ENCODE data around the gene TMOD4.

The TMOD4 gene

DNA sequence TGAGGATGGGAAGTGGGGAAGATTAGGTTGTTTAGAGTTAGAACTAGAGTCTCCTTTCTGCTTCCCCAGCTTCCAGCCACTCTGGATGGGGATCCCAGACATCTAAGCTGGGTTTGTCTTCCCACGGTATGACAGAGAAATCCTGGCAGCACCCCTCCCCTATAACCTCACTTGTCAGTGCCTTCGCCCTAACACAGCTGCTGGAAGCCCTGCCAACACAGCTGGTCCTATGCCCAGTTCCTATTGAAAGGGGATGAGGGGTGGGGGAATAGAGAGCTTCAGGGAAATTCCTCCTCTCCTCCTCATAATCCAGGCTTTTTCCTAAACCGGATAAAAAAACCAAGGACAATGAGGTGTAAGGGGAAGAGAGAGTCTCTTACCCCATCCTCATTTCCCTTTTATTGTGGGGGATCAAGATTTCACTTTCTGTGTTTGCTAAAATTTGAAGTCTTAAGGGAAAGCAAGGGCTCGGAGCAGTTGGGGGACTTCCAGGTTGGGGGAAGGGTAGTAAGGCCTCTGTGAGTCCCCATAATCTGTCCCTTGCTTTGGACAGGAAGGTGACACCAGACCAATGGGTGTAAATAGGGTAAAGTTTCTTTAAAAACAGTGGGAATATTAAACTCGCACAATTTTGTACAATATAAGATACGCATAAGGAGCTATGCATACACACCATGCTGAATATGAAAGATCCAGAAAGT, 590 bp downstream of the TMOD4 start:
- DNase-seq: no peak

DNA sequence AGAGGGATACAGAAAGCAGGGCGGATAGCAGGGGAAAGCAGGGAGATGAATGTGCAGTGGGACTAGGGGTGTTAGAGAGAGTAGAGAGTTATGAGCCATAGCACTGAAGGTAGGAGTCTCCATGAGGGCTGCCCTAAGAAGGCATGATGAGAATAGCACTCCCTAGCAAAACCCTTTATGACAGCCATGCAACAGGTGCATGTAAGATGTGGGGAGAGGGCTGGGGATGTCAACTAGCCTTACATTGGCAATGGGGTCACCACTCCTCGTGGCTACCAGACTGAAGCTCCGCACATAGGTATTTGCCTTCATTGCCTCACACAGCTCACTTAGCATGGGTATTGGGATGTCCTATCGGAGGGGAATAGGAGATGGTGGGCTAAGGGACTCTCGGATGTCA, 4.6 kb downstream of the TMOD4 start:
- DNase-seq: no peak

DNA sequence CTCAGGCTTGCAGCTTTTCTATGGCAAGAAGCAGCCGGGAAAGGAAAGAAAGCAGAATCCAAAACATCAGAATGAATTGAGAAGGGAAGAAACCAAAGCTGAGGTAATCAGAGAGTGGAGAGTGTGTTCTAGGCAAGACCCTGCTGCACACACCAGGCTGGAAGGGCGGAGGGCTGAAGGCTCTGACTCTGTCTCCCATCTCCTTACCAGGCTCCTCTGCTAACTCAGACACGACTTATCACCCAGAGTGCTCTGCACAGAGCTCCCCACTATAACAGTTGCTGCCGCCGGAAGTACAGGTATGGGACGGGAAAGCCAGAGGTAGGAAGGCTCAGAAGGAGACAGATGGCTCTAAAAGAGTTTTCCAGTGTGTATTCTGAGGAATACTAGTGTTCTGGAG, 8.7 kb downstream of the TMOD4 start:
- no peak for DNase-seq

DNA sequence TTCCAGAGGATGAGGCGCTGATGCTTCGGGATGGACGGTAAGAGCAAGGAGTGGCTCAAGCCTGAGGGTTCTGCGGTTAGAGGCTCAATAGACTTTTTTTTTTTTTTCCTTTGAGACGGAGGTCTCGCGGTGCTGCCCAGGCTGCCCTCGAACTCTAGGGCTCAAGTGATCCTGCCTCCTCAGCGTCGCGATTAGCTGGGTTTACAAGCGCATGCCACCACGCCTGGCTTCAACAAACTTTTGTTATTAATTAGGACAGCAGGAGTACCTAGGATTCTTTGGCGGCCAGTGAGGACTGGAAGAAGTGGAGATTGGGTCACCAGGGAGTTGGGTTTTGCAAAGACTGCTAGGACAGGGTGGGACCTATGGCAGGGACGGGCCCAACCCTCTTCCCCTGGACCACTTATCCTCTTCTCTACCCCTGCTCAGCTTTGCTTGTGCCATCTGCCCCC, 9.2 kb downstream of the TMOD4 start:
- DNase-seq: peak; percentile 59

DNA sequence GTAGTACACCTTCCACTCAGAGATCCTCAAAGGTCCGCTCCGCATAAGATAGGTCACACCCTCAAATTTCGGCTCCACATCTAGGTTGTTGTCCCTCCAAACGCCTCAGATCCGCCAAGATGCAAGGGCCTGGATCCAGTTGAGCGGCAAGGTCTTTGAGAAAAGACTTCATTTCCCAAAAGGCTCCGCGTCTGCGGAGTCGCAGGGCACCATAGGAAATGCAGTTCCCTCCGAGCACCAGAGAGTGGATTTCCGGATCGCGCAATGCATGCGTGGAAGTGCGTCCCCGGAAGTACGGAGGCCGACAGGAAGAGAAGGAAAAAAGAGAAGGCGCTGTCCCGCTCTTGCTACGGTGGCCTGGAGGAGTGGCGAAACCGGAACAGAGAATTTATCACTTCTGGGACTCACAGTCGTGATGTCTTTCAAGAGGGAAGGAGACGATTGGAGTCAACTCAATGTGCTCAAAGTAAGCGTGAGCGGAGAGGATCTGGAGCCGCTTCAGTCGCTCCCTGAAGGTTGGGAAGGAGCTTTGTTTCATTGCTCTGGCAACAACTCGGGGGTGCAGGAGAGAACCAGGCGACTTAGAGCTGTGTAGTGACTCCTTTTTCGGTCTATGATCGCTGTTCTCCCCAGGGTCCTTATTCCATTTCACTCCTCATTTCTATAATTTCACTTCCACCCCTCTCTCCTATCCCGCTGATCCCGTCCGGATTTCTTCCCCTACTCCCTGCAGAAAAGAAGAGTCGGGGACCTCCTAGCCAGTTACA, 9.9 kb downstream of the TMOD4 start, which contains the start of the genes LYSMD1 and SCNM1:
LYSMD1 (minus strand) TSS at position 165 of the 767 bp plus-strand sequence. CDS start 644 bp downstream, outside the sequence.
SCNM1 (plus strand) TSS at position 407 of the 767 bp plus-strand sequence; CDS start at position 416, 9 bp downstream.
- DNase-seq: peak; percentile 99

DNA sequence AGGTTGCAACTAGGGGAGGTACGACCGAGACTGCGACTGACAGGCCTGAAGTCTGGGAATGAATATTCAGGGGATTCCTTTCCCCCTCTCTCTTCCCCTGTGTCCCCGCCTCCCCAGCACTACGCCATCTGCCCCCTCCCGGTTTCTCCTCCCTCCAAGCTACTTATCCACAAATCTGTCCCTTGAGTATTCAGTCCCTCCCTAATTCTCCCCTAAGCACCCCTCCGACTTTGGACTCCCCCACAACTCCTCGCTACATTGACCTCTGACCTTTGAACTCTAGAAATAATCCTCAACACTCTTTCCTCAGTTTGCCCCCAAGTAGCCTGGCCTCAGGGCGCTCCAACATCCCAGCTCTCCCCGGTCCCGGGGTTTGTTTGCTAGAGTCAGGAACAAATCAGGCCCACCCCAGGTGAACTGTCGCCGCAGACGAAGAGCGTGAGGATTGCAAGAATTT, 10.5 kb downstream of the TMOD4 start:
- peak; percentile 18 for DNase-seq

DNA sequence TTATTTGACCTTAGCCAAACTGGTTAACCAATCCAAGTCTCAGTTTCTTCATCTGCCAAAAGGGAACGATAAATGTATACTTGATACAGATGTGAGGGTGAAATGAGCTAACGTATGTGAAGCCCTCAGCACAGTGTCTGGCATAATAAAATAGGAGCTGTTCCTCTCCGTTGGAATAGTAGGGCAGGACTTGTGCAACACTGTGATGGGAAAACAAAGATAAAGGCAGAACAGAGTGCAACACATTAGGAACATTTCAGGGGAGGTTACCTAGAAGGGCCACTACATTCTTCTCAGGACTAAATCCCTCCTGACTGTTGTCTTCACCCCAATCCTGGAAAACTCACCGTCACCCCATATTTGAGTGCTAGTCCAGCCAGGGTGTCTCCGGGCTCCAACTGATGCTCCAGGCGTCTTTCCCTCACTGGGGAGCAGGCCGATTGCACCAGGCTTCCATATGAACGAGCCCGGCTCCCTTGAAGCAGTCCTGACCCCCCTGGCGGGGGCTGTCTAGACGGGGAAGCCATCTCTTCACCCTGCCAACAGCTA, 11.0 kb downstream of the TMOD4 start:
- DNase-seq: no peak

DNA sequence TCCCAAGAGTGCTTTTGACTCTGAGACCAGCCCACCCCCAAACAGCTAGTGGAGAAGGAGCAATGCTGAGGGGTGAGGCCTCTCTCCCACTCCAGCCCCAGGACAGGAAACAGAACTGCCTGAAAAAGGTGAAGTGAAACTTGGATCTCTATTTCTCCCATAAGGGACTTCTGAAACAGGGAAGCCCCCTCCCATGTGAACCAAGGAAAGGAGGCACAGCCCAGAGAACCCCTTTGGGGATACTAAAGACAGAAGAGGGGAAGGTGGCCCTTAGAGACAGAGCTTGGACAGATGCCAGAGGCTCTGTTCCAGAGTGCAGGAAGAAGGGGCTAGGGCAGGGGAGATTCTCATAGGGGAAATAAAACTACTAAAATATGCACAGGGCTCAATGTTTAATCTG, 16.4 kb downstream of the TMOD4 start:
- no peak for DNase-seq

DNA sequence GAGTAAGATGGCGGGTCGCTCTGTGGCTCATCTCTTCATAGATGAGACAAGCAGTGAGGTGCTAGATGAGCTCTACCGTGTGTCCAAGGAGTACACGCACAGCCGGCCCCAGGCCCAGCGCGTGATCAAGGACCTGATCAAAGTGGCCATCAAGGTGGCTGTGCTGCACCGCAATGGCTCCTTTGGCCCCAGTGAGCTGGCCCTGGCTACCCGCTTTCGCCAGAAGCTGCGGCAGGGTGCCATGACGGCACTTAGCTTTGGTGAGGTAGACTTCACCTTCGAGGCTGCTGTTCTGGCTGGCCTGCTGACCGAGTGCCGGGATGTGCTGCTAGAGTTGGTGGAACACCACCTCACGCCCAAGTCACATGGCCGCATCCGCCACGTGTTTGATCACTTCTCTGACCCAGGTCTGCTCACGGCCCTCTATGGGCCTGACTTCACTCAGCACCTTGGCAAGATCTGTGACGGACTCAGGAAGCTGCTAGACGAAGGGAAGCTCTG, 17.0 kb downstream of the TMOD4 start:
- no peak for DNase-seq

DNA sequence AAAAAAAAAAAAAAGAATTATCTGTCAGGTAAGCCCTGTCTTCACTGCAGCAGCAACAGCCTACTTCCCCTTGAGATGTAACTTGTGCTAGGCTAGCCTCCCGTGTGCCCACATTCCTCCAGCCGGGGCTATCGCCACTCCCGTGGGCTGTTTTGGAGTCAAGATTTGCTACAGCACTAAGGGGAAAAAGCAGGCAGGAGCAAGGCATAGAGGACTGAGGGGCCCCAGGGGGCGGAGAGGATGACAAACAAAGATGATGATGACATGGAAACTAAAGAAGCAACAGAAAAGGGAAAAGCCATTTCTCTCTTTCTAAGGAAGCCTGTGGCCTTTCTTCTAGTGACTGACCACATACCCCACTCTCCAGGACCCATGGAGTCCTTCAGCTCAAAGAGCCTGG, 17.5 kb downstream of the TMOD4 start:
- DNase-seq: no peak

DNA sequence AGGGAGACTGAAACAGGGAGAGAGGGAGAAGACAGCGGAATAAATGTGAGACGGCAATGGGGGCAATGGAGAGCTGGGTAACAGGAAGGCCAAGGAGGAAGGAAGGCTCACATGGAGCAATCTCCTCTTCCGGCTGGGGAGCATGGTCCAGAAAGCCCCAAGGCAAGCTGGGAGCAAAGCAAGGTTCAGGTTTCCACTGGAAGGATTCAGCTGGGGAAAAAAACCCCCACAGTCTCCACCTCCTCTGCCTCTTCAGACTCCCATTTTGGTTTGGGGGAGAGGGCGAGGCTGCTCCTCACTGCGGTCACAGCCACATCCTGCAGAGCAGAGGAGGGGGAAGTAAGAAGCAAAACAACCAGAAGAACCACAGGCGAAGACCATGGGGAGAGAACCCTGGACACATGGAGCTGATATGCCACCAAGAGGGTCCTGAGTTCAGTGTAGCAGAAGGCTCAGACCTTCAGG, 18.7 kb downstream of the TMOD4 start:
- DNase-seq: no peak

DNA sequence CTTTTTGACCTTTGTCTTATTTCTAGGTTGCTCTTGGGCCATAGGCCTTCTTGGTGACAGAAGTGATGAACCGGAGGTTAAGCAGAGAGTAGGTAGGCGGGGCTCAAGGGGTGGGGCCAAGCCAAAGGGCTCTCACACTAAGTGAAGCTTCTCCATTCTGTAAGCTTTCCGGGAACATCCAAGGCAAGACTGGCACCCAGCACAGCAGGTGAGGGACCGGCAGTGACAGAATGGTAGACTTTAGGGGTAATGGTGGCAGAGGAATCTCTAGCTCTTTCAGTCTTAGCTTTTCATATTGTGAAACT, 19.3 kb downstream of the TMOD4 start, which contains the start of gene TNFAIP8L2:
TNFAIP8L2 (plus strand) TSS at position 135 of the 305 bp plus-strand sequence. CDS start 2,049 bp downstream, outside the sequence.
- DNase-seq: no peak

DNA sequence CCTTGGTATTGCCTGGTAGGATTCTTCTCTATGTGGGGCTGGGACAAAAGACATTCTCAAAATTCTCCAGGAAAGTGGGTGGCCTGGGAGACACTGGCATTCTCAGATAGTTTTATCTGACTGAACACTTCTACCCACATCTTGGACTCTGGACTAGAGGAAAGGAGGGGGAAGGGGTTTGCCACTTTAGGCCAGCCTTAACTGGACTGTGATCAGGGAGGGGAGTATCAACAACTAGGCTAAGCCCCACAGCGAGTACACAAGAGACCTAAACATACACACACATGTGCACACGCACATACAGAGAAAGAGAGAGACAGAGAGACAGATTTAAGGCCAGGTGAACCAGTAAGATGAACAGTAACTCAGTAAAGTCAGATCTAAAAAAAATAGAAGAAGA, 28.1 kb downstream of the TMOD4 start:
- DNase-seq: no peak

DNA sequence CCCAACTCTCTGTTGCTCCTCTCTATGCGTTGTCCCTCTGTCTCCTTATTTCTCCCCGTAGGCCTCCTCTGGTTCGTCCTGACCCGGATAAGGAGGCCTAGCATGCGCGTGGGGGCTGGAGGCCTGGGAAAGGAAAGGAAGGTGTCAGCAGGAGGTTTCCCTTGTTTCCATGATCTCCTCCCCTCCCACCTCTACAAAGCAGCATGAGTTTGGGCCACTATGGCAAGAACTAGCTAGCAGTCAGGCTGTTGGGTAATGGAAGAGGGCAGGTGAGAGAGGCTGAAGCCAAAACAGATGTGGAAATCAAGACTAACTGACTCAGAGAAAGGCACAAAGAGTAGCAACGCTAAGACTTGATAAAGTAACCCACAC, 28.7 kb downstream of the TMOD4 start:
- DNase-seq: no peak

DNA sequence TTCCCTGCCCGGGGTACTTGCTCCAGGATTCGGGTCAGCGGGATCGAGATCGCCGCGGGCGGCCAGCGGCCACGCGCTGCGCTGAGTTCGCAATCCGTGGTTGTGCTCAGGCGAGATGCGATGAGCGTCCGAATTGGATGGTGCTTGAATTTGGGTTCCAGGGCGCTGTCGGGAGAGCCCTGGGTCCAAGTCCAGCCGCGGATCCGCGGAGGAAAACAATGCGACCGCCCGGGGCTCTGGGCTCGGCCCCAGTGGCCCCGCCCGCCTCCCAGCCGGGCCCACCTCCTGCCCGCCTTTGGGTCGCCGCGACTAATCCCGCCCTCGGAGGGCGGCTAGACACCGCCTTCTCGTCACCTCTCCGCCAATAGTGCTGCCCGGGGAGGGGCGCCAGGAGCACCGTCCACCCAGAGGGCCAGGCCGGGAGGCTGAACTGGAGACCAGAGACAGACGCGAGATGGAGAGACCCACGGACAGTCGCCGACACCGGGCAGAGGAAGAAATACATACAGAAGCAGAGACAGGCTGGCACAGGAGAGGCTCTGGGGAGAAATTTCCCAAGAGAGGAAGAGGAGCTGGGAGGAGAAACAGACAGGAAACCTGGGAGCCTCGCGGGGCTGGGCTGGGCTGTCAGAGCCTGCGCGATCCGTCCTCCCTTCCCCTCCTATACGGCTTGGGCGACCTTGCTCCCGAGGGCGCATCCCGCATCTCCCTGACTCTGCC, 29.2 kb downstream of the TMOD4 start, which contains the start of gene SEMA6C:
SEMA6C (minus strand) TSS at position 220 of the 720 bp plus-strand sequence. CDS start 4,010 bp downstream, outside the sequence.
- peak; percentile 90 for DNase-seq

DNA sequence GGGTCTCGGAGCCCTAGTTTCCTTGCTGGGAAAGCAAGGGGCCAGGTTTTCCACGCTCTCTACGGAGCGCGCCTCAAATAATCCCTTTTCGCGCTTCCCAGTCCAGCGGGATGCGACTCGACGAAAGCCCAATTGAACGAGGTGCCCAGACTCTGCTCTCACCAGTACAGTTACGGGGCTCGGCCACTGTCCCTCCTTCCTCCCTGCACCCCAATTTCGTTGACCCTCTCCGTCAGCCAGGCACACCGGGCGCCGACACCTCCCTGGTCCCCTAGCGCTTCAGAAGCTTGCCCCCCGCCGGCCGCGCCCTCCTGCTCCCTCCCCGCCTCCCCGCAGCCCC, 29.7 kb downstream of the TMOD4 start:
- DNase-seq: peak; percentile 16

DNA sequence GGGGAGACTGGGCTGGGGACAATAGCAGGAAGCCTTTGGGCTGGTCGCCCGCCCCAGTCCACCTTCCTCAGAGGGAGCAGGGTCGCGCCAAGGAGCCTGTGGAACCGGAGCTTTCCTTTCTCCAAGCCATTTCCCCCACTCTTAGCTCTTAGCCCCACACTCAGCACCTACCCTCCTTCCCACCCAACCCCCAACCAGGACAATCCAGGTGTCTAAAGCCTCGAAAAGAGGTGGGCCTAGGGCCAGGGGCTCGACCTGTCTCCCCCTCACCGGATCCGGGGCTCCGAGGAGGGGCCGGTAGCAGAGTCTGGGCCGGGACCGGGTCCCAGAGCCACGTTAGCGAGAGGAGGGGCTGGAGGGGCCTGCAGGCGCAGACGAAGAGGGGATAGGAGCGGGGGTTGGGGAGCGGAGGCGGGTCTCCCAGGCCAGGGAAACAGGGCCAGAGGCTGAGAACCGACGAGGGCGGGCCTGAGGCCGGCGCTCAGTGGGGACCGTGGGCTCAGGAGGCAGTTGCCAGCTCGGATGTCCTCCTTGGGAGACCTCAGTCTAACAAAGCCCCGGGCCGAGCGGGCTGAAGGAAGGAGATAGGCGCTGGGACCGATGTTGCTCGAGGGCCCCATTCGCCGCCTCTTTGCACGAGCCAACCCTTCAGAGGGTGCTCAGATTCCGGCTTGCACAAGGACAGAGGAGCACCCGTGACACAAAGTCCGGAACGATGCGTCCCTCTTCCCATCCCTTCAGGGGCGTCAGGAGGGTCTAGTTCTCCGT, 30.3 kb downstream of the TMOD4 start:
- DNase-seq: no peak

DNA sequence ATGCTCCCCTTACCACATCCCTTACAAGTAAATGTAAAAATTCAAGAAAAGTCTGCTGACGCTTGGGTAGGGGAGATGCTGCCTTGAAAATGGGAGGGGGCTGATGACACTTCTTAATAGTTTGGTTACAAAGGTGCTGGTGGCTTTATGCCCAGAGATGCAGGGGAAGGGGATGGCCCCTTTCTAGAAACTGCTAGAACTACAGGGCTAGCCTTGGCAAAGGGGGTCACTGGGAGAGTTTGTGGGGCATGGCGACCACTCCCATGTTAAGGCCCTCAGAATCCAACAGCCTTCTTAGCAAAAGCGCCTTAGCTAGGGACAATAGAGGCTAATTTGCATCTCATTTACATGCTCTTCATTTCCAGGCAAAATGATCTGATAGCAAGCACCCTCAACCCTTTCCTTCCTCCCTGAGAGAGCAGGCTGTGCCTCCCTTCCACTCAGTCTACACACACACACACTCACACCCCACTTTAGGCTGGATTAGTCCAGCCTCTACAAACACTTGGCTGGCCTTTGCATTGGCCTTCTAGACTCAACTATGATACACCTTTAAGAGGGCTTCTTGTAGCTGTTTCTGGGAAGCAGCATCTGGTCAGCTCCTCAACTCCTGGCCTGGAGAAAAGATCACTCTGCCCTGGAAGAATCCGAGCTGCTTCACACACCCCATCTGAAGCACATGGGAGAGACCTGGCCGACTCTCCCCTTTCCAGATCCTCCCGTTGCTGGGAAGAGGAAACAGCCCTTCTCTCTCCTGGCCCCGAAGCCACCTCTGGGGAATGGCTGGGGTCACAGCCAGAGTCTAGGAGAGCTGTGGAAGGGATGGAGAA, 31.1 kb downstream of the TMOD4 start:
- DNase-seq: no peak

DNA sequence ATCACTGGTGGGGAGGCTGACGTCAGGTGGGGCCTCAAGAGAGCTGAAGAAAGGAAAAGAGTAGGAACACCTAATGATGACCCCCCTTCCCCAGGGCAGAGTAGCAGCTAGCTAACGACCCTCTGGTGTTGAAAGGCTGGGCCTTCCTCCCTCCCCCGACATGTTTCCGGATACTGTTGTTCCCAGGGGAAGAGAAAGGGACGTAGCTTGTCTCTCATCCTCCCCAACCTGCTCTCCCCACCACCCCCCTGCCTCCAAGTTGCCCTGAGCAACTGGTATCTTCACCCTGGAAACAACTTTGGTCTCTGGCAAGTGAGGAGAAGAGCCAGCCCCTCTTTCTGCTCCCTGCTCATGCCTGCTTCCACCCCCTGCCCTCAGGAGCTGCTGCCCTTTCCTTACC, 31.8 kb downstream of the TMOD4 start:
- no peak for DNase-seq

DNA sequence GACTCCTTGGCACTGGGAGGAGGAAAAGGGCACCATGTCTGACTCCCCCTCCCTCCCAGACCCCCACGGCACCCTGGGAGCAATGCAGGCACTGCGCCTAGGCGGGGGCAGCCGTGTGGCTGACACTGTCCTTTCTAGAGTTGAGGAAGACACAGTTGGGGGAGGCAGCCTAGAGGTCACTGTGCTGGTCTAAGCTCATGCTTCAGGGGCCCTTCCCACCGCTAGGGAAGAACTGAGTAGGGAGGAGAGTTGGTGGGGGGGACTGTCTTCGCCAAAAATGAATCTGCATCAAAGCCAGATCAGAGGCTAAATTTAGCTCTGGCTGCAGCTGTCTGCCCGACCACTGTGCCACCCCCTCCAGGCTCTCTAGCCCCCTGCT, 32.7 kb downstream of the TMOD4 start:
- no peak for DNase-seq

DNA sequence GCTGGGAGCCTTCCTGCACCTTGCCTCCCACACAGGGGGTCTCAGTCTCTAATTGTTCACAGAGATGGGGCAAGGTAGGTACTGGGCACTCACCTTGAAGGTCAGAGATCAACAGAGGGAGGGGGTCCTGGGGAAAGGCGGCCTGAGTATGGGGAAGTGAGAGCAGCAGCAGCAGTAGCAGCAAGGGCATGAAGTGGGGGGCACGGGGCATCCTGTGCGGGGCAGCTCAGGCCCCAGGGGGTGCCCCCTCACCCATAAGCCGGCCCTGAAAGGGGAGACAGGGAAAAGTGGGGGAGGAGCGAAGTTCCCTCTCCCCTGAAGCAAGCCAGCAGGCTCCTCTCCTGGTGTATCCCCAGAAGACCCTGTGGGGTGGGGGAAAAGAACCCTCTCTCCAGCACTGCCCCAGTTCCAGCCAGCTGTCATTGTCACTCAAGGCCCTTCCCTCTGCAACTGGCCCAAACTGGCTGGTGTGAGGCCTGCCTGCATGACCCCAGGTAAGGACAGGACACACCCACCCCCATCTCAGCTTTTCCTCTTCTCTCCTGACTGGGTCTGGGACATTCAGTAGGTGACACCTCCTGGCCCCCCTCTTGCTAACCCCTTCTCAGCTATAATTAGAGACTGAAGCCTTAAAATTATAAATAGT, 33.2 kb downstream of the TMOD4 start:
- DNase-seq: no peak

Measured in HCEC 1CT (cell line).